H1 (cell line): ENCODE data around the gene TBC1D4. TPM values are rescaled to one million over a fixed set of nuclear protein-coding genes. Genes with fewer than 3 reads are reported as not detected.

ENCODE experiments used
- CTCF ChIA-PET: fragments of 300-600 bp; sonication (Branson Sonifier 250); formaldehyde crosslinking; loops from one replicate; lab custom pipeline; 2021; ENCODE audit not compliant: partially characterized antibody; lab: Charles Lee
- POLR2A ChIA-PET: fragments of 300-600 bp; sonication (Branson Sonifier 250); formaldehyde crosslinking; loops from one replicate; lab custom pipeline; 2021; ENCODE audit warnings: inconsistent platforms; ENCODE audit not compliant: partially characterized antibody; lab: Charles Lee
- DNase-seq, 2 experiments: peaks; one replicate each; pipeline versions ENCODE4 v3.0.0 to v3.0.0-alpha.2; 2010 to 2022; ENCODE audit warnings: low spot score in 2 of 2, low read depth in 1 of 2, mixed read lengths in 1 of 2
- FAIRE-seq: peaks from 2 replicates; lab custom pipeline; 2011; peaks lifted over from hg19 to GRCh38; lab: Jason Lieb, UNC
- H2AFZ ChIP-seq: 2 replicates; pipeline ENCODE4 v1.8.1; 2012; ENCODE audit warnings: low read length, inconsistent platforms
- H2AK5ac ChIP-seq: 2 replicates; pipeline ENCODE4 v1.6.1; 2013; ENCODE audit warnings: low read depth, low read length
- H2BK120ac ChIP-seq: replicated peaks from 2 replicates; pipeline ENCODE3; 2013; ENCODE audit warnings: low read depth, low read length, inconsistent platforms
- H2BK12ac ChIP-seq: 2 replicates; pipeline ENCODE4 v1.6.1; 2013; ENCODE audit warnings: low read depth, low read length
- H2BK15ac ChIP-seq: 2 replicates; pipeline ENCODE4 v1.6.1; 2013; ENCODE audit warnings: low read length
- H2BK20ac ChIP-seq: 2 replicates; pipeline ENCODE4 v1.6.1; 2013; ENCODE audit warnings: low read length
- H2BK5ac ChIP-seq: 2 replicates; pipeline ENCODE4 v1.6.1; 2013; ENCODE audit warnings: low read depth, low read length
- H3K14ac ChIP-seq: 2 replicates; pipeline ENCODE4 v1.6.1; 2013; ENCODE audit warnings: inconsistent platforms; ENCODE audit not compliant: insufficient read length
- H3K18ac ChIP-seq: 2 replicates; pipeline ENCODE4 v1.6.1; 2013; ENCODE audit warnings: low read length; ENCODE audit errors: extremely low read depth
- H3K23ac ChIP-seq: 2 replicates; pipeline ENCODE4 v1.6.1; 2013; ENCODE audit warnings: inconsistent platforms; ENCODE audit not compliant: insufficient read length
- H3K23me2 ChIP-seq: 2 replicates; pipeline ENCODE4 v1.6.1; 2013; ENCODE audit warnings: low read depth, low read length
- H3K27ac ChIP-seq: 2 replicates; pipeline ENCODE4 v1.6.1; 2011; ENCODE audit warnings: low read depth, low read length, inconsistent platforms
- H3K27me3 ChIP-seq, 4 experiments: replicated peaks in 1 of 4; 1 replicate in 1 of 4; 2 replicates in 3 of 4; pipeline versions ENCODE4 v1.6.1 to v1.8.1; 2011 to 2013; ENCODE audit warnings: low read length in 3 of 4, mild to moderate bottlenecking in 3 of 4, inconsistent platforms in 2 of 4, mixed read lengths in 2 of 4, moderate library complexity in 1 of 4; ENCODE audit not compliant: control insufficient read depth in 3 of 4, insufficient read depth in 3 of 4; ENCODE audit errors: extremely low read depth in 1 of 4
- H3K36me3 ChIP-seq, 4 experiments: 2 replicates each; pipeline versions ENCODE4 v1.6.1 to v1.8.1; 2011 to 2013; ENCODE audit warnings: mild to moderate bottlenecking in 4 of 4, low read length in 3 of 4, moderate library complexity in 2 of 4, control low read depth in 1 of 4, inconsistent platforms in 1 of 4; ENCODE audit not compliant: insufficient read depth in 4 of 4, control insufficient read depth in 2 of 4
- H3K4ac ChIP-seq: replicated peaks from 2 replicates; pipeline ENCODE3; 2013; ENCODE audit warnings: low read length, low read depth, mixed read lengths, inconsistent platforms; ENCODE audit not compliant: insufficient read length
- H3K4me1 ChIP-seq, 4 experiments: replicated peaks in 1 of 4; 1 replicate in 1 of 4; 2 replicates in 3 of 4; pipeline versions ENCODE4 v1.6.1 to v1.8.1; 2011 to 2013; ENCODE audit warnings: low read length in 3 of 4, inconsistent platforms in 2 of 4, mixed read lengths in 1 of 4; ENCODE audit not compliant: insufficient read depth in 4 of 4, control insufficient read depth in 3 of 4
- H3K4me2 ChIP-seq, 2 experiments: 2 replicates each; pipeline versions ENCODE4 v1.6.1 to v1.8.1; 2011 to 2013; ENCODE audit warnings: low read depth in 2 of 2, low read length in 2 of 2, control low read depth in 1 of 2, inconsistent platforms in 1 of 2, mild to moderate bottlenecking in 1 of 2; ENCODE audit not compliant: insufficient read depth in 1 of 2
- H3K4me3 ChIP-seq, 4 experiments: fragments of 200-600, 300-600 bp in 1 of 4; sonication (generic), shearing (Covaris generic), sonication (Bioruptor Twin) in 1 of 4; 2 replicates each; pipeline versions ENCODE4 v1.5.1 to v1.8.1; 2011 to 2016; ENCODE audit warnings: low read length in 4 of 4, low read depth in 3 of 4, control low read depth in 2 of 4, inconsistent platforms in 2 of 4, mild to moderate bottlenecking in 2 of 4, mixed read lengths in 1 of 4, moderate library complexity in 1 of 4; ENCODE audit not compliant: insufficient read depth in 2 of 4; ENCODE audit errors: extremely low read depth in 1 of 4
- H3K56ac ChIP-seq: replicated peaks from 2 replicates; pipeline ENCODE3; 2013; ENCODE audit warnings: low read depth, mild to moderate bottlenecking, mixed read lengths, low read length, inconsistent platforms; ENCODE audit not compliant: insufficient read length
- H3K79me1 ChIP-seq: 2 replicates; pipeline ENCODE4 v1.6.1; 2013; ENCODE audit warnings: low read depth, low read length, control low read depth
- H3K79me2 ChIP-seq, 2 experiments: 2 replicates each; pipeline versions ENCODE4 v1.6.1 to v1.8.1; 2012 to 2013; ENCODE audit warnings: low read length in 2 of 2, mild to moderate bottlenecking in 2 of 2, inconsistent platforms in 1 of 2; ENCODE audit not compliant: insufficient read depth in 2 of 2, control insufficient read depth in 1 of 2
- H3K9ac ChIP-seq, 4 experiments: replicated peaks in 1 of 4; 1 replicate in 1 of 4; 2 replicates in 3 of 4; pipeline versions ENCODE4 v1.6.1 to v1.8.1; 2011 to 2013; ENCODE audit warnings: low read depth in 3 of 4, low read length in 3 of 4, control low read depth in 2 of 4, mild to moderate bottlenecking in 2 of 4, moderate library complexity in 2 of 4, inconsistent platforms in 1 of 4; ENCODE audit errors: extremely low read depth in 1 of 4
- H3K9me3 ChIP-seq, 2 experiments: 2 replicates each; pipeline versions ENCODE4 v1.6.1 to v1.8.1; 2012 to 2013; ENCODE audit warnings: mild to moderate bottlenecking in 2 of 2, moderate library complexity in 2 of 2, control low read depth in 1 of 2, inconsistent platforms in 1 of 2, low read depth in 1 of 2, low read length in 1 of 2, mixed read lengths in 1 of 2; ENCODE audit not compliant: insufficient read depth in 2 of 2
- H4K20me1 ChIP-seq, 2 experiments: replicated peaks in 1 of 2; 2 replicates each; pipeline versions ENCODE3 to v1.8.1; 2011 to 2013; ENCODE audit warnings: inconsistent platforms in 2 of 2, low read length in 2 of 2, mild to moderate bottlenecking in 1 of 2; ENCODE audit not compliant: insufficient read depth in 2 of 2, control insufficient read depth in 1 of 2
- H4K5ac ChIP-seq: 2 replicates; pipeline ENCODE4 v1.6.1; 2013; ENCODE audit warnings: low read length, low read depth, mixed read lengths, inconsistent platforms; ENCODE audit not compliant: insufficient read length
- H4K8ac ChIP-seq: 2 replicates; pipeline ENCODE4 v1.8.0; 2013; ENCODE audit warnings: mild to moderate bottlenecking, moderate library complexity, low read length, inconsistent platforms; ENCODE audit not compliant: insufficient read depth; ENCODE audit errors: extremely low read depth
- H4K91ac ChIP-seq: replicated peaks from 2 replicates; pipeline ENCODE3; 2013; ENCODE audit warnings: low read length, mixed read lengths, inconsistent platforms; ENCODE audit not compliant: insufficient read length
- BCL11A ChIP-seq, 2 experiments: IDR thresholded peaks; one replicate each; pipeline ENCODE4 v1.6.1; 2011; ENCODE audit warnings: low read depth in 2 of 2, low read length in 2 of 2, mild to moderate bottlenecking in 2 of 2
- CHD1 ChIP-seq: IDR thresholded peaks from 2 replicates; pipeline ENCODE4 v1.6.1; 2012; ENCODE audit warnings: low read depth, low read length, improper control_type of control experiment
- EGR1 ChIP-seq: IDR thresholded peaks from 2 replicates; pipeline ENCODE4 v1.6.1; 2011; ENCODE audit warnings: low read depth, low read length, borderline replicate concordance
- GABPA ChIP-seq: IDR thresholded peaks from 2 replicates; pipeline ENCODE4 v1.6.1; 2011; ENCODE audit warnings: mild to moderate bottlenecking, low read length, moderate library complexity, borderline replicate concordance; ENCODE audit not compliant: insufficient read depth
- GTF2F1 ChIP-seq: IDR thresholded peaks from 2 replicates; pipeline ENCODE4 v1.6.1; 2012; ENCODE audit warnings: low read depth, low read length, improper control_type of control experiment, borderline replicate concordance
- KDM4A ChIP-seq: IDR thresholded peaks from one replicate; pipeline ENCODE4 v1.7.1; 2012; ENCODE audit warnings: low read depth, mild to moderate bottlenecking, moderate library complexity, low read length, inconsistent platforms; ENCODE audit not compliant: severe bottlenecking
- KDM5A ChIP-seq: fragments of 200-600 bp; IDR thresholded peaks from 2 replicates; pipeline ENCODE4 v1.7.1; 2012; ENCODE audit warnings: mild to moderate bottlenecking, low read length, inconsistent platforms, mixed read lengths
- NANOG ChIP-seq: IDR thresholded peaks from 2 replicates; pipeline ENCODE4 v1.6.1; 2011; ENCODE audit warnings: low read length, low read depth, mild to moderate bottlenecking, inconsistent platforms; ENCODE audit not compliant: insufficient read depth, poor library complexity, severe bottlenecking
- PHF8 ChIP-seq: fragments of 200-600 bp; sonication (generic); conservative IDR thresholded peaks from 2 replicates; pipeline ENCODE4 v1.7.1; 2012; ENCODE audit warnings: low read depth, mild to moderate bottlenecking, inconsistent platforms, low read length, moderate library complexity
- TCF12 ChIP-seq: IDR thresholded peaks from 2 replicates; pipeline ENCODE4 v1.6.1; 2011; ENCODE audit warnings: low read depth, mild to moderate bottlenecking, low read length
- whole genome bisulfite sequencing, 2 experiments: shearing (Covaris generic) in 1 of 2; methylation state at CpG; one replicate each; pipeline versions ENCODE4 v1.1.6 to v1.1.7; 2013 to 2015; ENCODE audit warnings: low lambda C conversion rate in 2 of 2, mixed read lengths in 2 of 2, inconsistent platforms in 1 of 2, low coverage in 1 of 2, missing lambda C conversion rate in 1 of 2; ENCODE audit not compliant: insufficient replicate concordance in 2 of 2, insufficient coverage in 1 of 2, insufficient read length in 1 of 2; ENCODE audit errors: extremely low coverage in 1 of 2, missing lambda C conversion rate in 1 of 2; 5-methylcytosine and 5-hydroxymethylcytosine counted together
- polyA plus RNA-seq, 7 experiments: library from polyadenylated mRNA; depleted of rRNA in 3 of 7; stranded (reverse) in 5 of 7; unstranded in 2 of 7; fragments of >200 nt in 5 of 7; fragments of 200-250 nt in 2 of 7; gene quantifications; 1 replicate in 5 of 7; 2 replicates in 1 of 7; 4 replicates in 1 of 7; pipeline versions ENCODE4 v1.2.1 to v1.2.3, GENCODE V29; 2011 to 2013; ENCODE audit warnings: missing spikeins in 2 of 7, mixed read lengths in 2 of 7
- total RNA-seq: library from RNA; stranded (reverse); fragmentation: NEBNext Ultra II Directional; extraction: Animal tissue kit (Norgen Biotek cat#: 25700); gene quantifications from 2 replicates; pipeline ENCODE4 v1.2.1, GENCODE V29; 2021
- TF ChIP-seq, protein P1 (sequence below), 3 experiments: IDR thresholded peaks; 1 replicate in 2 of 3; 2 replicates in 1 of 3; pipeline versions ENCODE4 v1.5.1 to v1.6.1; 2011; ENCODE audit warnings: low read length in 3 of 3, mild to moderate bottlenecking in 3 of 3, inconsistent platforms in 2 of 3, low read depth in 1 of 3, moderate library complexity in 1 of 3; ENCODE audit not compliant: insufficient read depth in 1 of 3; ENCODE audit errors: control extremely low read depth in 1 of 3

The TBC1D4 gene
- total and polyA plus RNA-seq, 2 of the 8 experiments (the other 6 are each of a cell fraction or from before 2014, with no cell fraction given), result 16.7 to 39.0 TPM

DNA sequence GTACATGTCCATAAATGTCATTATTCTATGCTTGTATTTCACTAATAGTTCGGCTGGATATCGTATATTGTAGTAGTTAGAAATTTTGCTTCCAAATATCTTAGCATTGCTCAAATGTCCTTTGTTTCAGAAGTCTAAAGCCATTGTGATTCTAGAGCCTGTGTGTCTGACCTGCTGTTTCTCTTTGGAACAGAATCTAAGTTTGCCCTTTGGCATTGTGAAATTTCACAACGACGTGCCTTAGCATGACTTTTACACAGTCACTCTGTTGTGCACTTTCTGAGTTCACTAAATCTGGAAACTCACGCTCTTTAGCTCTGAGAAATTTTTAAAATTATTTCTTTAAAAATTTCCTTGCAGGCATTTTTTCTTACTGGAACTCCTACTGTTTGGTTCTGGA is 152.2 kb downstream of the TBC1D4 start:
- no peaks in the 10 kb centered on the region for H4K20me1 ChIP-seq
- H3K18ac ChIP-seq, result no peak overlapping the region
- no peak overlapping the region for H2BK5ac ChIP-seq
- H3K4ac ChIP-seq, result no peak overlapping the region
- no peak overlapping the region for H3K4me3 ChIP-seq
- no peaks in the 10 kb centered on the region for H3K9me3 ChIP-seq
- 90% methylated on average over 5 of the region's 5 CpGs; no CpG with 5 or more reads in 1 of the 2 experiments for WGBS, 2 experiments
- H2AFZ ChIP-seq, result no peak overlapping the region
- H3K14ac ChIP-seq, result no peak overlapping the region
- no peaks in the 10 kb centered on the region for H3K27me3 ChIP-seq
- H3K36me3 ChIP-seq, result peaks cover 0 to 9% (median 0%) of the 10 kb centered on the region in 4 experiments; a peak in 2 of 8 replicates
- H4K91ac ChIP-seq, result no peak overlapping the region
- no peak overlapping the region for H2BK120ac ChIP-seq
- DNase-seq (no peak), FAIRE-seq (no peak)
- H2BK15ac ChIP-seq, result no peak overlapping the region
- H4K8ac ChIP-seq, result no peak overlapping the region
- H4K5ac ChIP-seq, result no peak overlapping the region
- H3K4me2 ChIP-seq, result no peak overlapping the region
- no peak overlapping the region for H2BK12ac ChIP-seq
- no peak overlapping the region for H3K56ac ChIP-seq
- H2AK5ac ChIP-seq, result no peak overlapping the region
- 0 out of 2 replicates have a peak, but pooled peaks cover under 1% of the 10 kb centered on the region for H3K23me2 ChIP-seq
- H3K79me1 ChIP-seq, result no peaks in the 10 kb centered on the region
- no peak overlapping the region for H3K27ac ChIP-seq
- no peak overlapping the region for H2BK20ac ChIP-seq
- CTCF ChIA-PET, result interaction anchor here (0.6 to 1.3 kb wide), 3 partner anchors 8 to 1721 kb away, joined by 3 to 5 read pairs (median 3); no protein-coding TSS in a partner anchor
- peaks cover 0 to 3% (median 1%) of the 10 kb centered on the region in 4 experiments; a peak in 2 of 7 replicates for H3K4me1 ChIP-seq
- no peaks in the 10 kb centered on the region for H3K79me2 ChIP-seq
- POLR2A ChIA-PET, result no interaction called here
- H3K9ac ChIP-seq, result no peak overlapping the region
- no peak overlapping the region for H3K23ac ChIP-seq
- TF ChIP-seq GTF2F1 (no peak), BCL11A (IDR thresholded peaks at IDR 0.05; ENCODE audit: low read depth in 2 of 2, low read length in 2 of 2) (no peak), GABPA (no peak), KDM4A (no peak), KDM5A (no peak), CHD1 (no peak), NANOG (no peak), EGR1 (no peak), TCF12 (no peak), PHF8 (no peak)
- TF ChIP-seq, protein P1, sequence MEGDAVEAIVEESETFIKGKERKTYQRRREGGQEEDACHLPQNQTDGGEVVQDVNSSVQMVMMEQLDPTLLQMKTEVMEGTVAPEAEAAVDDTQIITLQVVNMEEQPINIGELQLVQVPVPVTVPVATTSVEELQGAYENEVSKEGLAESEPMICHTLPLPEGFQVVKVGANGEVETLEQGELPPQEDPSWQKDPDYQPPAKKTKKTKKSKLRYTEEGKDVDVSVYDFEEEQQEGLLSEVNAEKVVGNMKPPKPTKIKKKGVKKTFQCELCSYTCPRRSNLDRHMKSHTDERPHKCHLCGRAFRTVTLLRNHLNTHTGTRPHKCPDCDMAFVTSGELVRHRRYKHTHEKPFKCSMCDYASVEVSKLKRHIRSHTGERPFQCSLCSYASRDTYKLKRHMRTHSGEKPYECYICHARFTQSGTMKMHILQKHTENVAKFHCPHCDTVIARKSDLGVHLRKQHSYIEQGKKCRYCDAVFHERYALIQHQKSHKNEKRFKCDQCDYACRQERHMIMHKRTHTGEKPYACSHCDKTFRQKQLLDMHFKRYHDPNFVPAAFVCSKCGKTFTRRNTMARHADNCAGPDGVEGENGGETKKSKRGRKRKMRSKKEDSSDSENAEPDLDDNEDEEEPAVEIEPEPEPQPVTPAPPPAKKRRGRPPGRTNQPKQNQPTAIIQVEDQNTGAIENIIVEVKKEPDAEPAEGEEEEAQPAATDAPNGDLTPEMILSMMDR (IDR thresholded peaks at IDR 0.05; ENCODE audit: control extremely low read depth in 1 of 3, insufficient read depth in 1 of 3, low read depth in 1 of 3, low read length in 3 of 3), result no peak
